ENCODE measurements around the gene FAM83C. TPM values are rescaled to one million over a fixed set of nuclear protein-coding genes. Genes with fewer than 3 reads are reported as not detected.
"Not testable (repeated sequence)": the region's sequence is repeated elsewhere in the genome, so short reads cannot be mapped to it uniquely, and the experiment has no call there.

FAM83C gene
- total RNA-seq, 1 experiment from 2014 or later = not detected

- peaks cover 5% of the 10 kb centered on the region; the same call in 1 of the 2 replicates for H3K4me1 ChIP-seq
- no peaks in the 10 kb centered on the region for H3K9me3 ChIP-seq (replicated peaks)
- H3K27me3 ChIP-seq = no peaks in the 10 kb centered on the region
- H3K4me3 ChIP-seq = no peak overlapping the region
- no peak for DNase-seq
- no peak overlapping the region for H3K27ac ChIP-seq
- H3K36me3 ChIP-seq = peaks cover 13% of the 10 kb centered on the region
These were observed 17.8 kb downstream of the FAM83C start for GRCh38 chr20:35274172-35275092.

DNA sequence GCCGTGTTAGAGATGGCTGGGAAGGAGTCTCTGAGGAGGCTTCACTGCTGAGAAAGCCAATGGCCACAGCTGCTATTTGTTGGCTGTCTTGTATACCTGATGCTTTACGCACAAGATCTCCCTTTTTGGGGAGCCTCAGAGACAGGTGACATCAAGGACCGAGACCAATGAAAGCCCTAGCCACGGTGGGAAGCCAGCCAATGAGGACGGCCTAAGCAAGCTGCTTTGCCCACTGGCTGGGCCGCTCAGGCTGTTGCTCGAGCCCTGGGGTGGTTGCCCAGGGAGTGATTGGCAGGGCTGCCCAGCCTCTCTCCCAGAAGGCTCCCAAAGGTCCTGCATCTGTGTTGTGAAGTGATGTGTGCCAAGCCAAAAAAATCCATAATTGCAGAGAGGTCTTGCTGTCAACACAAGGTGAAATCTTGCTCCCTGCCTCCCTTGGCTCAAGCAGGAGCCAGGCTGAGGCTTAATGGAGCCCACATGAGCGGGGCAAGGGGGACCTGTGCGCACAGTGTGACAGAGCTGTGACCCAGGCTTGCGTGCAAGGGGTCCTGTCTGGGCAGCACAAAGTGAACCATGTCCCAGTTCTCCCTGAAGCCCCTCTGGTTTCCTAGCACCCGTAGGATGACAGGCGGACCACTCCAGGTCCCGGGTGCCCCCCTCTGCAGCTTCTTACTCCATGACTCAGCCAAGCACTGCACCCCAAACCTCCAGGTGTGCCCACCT lies 18.6 kb downstream of the FAM83C start:
- DNase-seq = no peak
- peaks cover 5% of the 10 kb centered on the region; the same call in 1 of the 2 replicates for H3K4me1 ChIP-seq
- peaks cover 5% of the 10 kb centered on the region for H3K36me3 ChIP-seq
- no peaks in the 10 kb centered on the region for H3K9me3 ChIP-seq (replicated peaks)
- H3K27ac ChIP-seq = no peak overlapping the region
- H3K27me3 ChIP-seq = no peaks in the 10 kb centered on the region
- no peak overlapping the region for H3K4me3 ChIP-seq

DNA sequence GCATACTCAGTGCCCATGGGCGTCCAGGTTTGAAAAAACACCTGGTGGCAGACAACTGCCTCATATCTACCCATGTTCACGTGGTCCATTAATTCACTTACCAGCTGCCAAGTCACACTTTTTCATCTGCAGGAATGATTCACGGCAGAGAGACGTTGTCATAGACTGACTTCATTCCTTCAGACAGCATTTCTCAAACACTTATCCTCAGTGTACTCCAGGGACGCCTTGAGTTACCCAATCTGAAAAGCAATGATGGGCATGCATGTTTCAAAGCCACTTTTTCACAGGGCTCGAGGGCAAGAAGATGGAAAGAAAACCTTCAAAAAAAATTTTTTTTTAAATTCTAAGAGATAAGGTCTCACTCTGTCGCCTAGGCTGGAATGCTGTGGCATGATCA lies 20.3 kb downstream of the FAM83C start:
- H3K27me3 ChIP-seq = no peaks in the 10 kb centered on the region
- DNase-seq = no peak
- peaks cover 3% of the 10 kb centered on the region; the same call in 1 of the 2 replicates for H3K4me1 ChIP-seq

GRCh38 chr20:35271073-35271882 lies 20.9 kb downstream of the FAM83C start:
- no peaks in the 10 kb centered on the region for H3K27me3 ChIP-seq
- H3K9me3 ChIP-seq (replicated peaks) = no peaks in the 10 kb centered on the region
- H3K27ac ChIP-seq = no peak overlapping the region
- H3K36me3 ChIP-seq = no peaks in the 10 kb centered on the region
- no peak overlapping the region for H3K4me3 ChIP-seq
- no peaks in the 10 kb centered on the region for H3K4me1 ChIP-seq
- DNase-seq = no peak

More for the DNA sequence above, 20.3 kb downstream of the FAM83C start:
- H3K27ac ChIP-seq = no peak overlapping the region
- H3K4me3 ChIP-seq = no peak overlapping the region
- H3K9me3 ChIP-seq (replicated peaks) = no peaks in the 10 kb centered on the region
- H3K36me3 ChIP-seq = no peaks in the 10 kb centered on the region

DNA sequence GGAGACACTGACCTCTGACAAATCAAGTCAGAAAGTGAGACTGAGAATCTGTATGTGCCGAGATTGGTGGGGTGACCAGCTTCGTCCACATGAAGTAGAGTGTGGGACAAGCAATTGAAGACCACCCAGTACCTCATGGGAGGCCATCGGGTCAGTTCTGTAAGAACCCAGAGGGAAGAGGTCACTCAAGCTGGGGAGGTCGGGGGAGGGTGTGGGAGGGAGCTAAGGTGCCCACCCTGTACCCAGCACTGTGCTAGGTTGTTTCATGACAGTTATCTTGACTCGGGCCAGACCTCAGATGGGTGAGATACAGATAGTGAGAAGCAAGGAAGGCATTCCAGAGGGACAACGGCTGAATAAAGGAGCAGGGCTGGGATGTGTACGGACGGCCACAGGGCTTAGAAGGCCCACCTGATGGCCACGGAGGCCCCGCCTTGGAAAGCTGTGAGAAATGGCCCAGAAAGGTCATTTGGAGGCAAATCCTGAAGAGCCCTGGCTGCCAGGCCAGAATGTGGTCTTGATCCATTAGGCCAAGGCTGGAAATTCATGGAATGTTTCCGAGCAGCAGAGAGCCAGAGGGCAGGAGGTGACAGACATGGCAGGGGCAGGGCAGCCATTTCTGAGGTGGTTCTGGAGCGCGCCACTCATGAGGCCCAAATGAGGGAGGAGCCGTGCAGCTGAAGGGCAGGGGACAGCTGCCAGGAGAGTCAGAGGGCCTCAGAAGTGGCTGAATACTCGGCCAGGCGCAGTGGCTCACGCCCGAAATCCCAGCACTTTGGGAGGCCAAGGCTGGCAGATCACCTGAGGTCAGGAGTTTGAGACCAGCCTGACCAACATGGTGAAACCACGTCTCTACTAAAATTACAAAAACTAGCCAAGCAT lies 22.0 kb downstream of the FAM83C start:
- no peak for DNase-seq
- H3K27me3 ChIP-seq = no peaks in the 10 kb centered on the region
- H3K4me1 ChIP-seq = no peaks in the 10 kb centered on the region
- no peaks in the 10 kb centered on the region for H3K9me3 ChIP-seq (replicated peaks)
- H3K4me3 ChIP-seq = no peak overlapping the region
- no peak overlapping the region for H3K27ac ChIP-seq
- no peaks in the 10 kb centered on the region for H3K36me3 ChIP-seq

GRCh38 chr20:35269055-35269781 lies 23.0 kb downstream of the FAM83C start:
- Histone ChIP-seq H3K9me3 (replicated peaks) (no peaks in the 10 kb centered on the region), H3K27me3 (no peaks in the 10 kb centered on the region), H3K36me3 (no peaks in the 10 kb centered on the region), H3K4me1 (0 out of 2 replicates have a peak, but pooled peaks cover under 1% of the 10 kb centered on the region), H3K4me3 (no peak overlapping the region), H3K27ac (no peak overlapping the region)
- DNase-seq = peak; percentile 83 to 92

DNA sequence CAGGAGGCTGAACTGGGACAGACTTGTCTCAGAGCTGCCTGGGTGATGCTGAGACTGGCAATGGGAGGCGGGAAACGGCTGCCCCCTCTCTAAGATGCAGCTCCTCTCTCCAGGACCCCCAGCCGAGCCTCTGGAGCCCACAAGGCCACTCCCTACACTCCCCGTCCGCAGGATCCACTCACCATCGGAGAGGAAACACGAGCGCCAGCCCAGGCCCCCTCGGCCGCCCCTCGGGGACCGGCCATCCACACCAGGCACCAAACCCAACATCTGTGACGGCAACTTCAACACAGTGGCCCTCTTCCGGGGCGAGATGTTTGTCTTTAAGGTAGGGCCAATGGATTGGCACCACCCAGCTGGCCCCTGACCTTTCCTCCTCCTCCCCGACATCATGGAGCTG lies 25.1 kb downstream of the FAM83C start:
- Histone ChIP-seq H3K9me3 (replicated peaks) (no peaks in the 10 kb centered on the region), H3K27ac (no peak overlapping the region), H3K27me3 (no peaks in the 10 kb centered on the region), H3K4me3 (no peak overlapping the region), H3K36me3 (no peaks in the 10 kb centered on the region), H3K4me1 (peaks cover 12% of the 10 kb centered on the region)
- DNase-seq = no peak

- Histone ChIP-seq H3K9me3 (replicated peaks) (no peaks in the 10 kb centered on the region), H3K27ac (no peak overlapping the region), H3K4me3 (no peak overlapping the region), H3K4me1 (peaks cover 12% of the 10 kb centered on the region), H3K36me3 (no peaks in the 10 kb centered on the region), H3K27me3 (no peaks in the 10 kb centered on the region)
- no peak for DNase-seq
These were observed 27.5 kb downstream of the FAM83C start for GRCh38 chr20:35264755-35265154.

DNA sequence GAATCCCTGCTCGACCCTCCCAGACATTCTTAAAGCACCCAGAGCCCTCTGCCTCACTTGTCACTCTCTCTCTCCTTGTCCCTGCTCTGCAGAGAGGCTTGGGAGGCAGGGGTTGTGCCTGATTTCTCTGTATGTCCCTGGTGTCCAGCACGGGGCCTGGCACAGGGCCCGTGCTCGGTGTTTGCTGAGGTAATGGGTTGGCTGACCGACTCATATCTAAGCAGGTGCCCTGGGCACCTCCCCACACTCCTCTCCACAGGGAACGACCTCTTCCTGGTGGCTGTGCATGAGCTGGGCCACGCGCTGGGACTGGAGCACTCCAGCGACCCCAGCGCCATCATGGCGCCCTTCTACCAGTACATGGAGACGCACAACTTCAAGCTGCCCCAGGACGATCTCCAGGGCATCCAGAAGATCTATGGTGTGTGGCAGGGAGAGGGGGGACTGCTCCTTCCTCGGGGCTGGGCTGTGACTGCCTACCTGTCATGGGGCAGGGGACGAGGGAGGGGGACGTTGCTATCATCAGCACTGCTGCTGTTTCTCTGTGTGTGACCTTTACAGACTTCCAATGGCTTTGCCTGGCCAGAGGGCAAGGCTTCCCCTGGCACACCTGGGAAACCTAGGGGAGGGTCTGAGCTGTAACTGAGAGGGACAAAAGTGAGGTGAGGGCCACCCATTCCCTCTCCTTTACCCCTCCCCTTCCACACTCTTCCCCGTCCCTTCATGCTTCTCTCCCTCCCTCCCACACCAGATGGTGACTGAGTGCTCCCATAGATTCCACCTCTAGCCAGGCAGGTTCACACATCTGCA lies 28.5 kb downstream of the FAM83C start:
- DNase-seq = no peak
- Histone ChIP-seq H3K27ac (peak overlapping the region; percentile 53; the same call in 1 of the 2 replicates), H3K36me3 (no peaks in the 10 kb centered on the region), H3K27me3 (no peaks in the 10 kb centered on the region), H3K4me1 (peaks cover 12% of the 10 kb centered on the region), H3K9me3 (replicated peaks) (no peaks in the 10 kb centered on the region), H3K4me3 (no peak overlapping the region)

- H3K4me1 ChIP-seq = peaks cover 16% of the 10 kb centered on the region
- H3K9me3 ChIP-seq (replicated peaks); H3K36me3 ChIP-seq; H3K4me3 ChIP-seq; H3K27me3 ChIP-seq: not testable (repeated sequence)
- DNase-seq = peak; percentile 56 to 70
- H3K27ac ChIP-seq = peak overlapping the region; percentile 53; the same call in 1 of the 2 replicates
These were observed 29.3 kb downstream of the FAM83C start for GRCh38 chr20:35262731-35263531.

GRCh38 chr20:35262321-35262720 lies 29.9 kb downstream of the FAM83C start:
- peaks cover 17% of the 10 kb centered on the region for H3K4me1 ChIP-seq
- not testable (repeated sequence) for DNase-seq; H3K27me3 ChIP-seq; H3K4me3 ChIP-seq; H3K9me3 ChIP-seq (replicated peaks); H3K36me3 ChIP-seq; H3K27ac ChIP-seq

DNA sequence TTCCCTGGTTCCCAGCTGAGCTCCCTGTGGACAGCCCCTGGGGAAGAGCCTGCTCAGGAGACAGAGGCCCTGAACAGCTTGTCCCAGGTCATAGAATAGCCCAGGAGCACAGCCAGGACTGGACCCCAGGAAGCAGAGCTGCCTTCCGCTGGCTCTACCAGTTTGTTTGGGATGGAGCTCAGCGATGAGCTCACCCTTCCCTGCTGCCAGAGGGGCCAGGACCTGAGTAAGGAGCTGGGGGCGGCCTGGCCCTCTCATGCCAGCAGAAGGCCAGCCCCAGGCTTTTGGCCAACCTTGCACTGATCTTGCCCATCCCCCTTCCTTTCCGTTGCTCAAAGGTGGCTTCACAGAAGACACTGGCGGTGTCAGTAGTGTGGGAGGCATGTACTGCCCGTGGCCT lies 31.8 kb downstream of the FAM83C start:
- peaks cover 17% of the 10 kb centered on the region for H3K4me1 ChIP-seq
- no peaks in the 10 kb centered on the region for H3K9me3 ChIP-seq (replicated peaks)
- no peak overlapping the region for H3K27ac ChIP-seq
- H3K4me3 ChIP-seq = no peak overlapping the region
- DNase-seq = no peak
- no peaks in the 10 kb centered on the region for H3K27me3 ChIP-seq
- no peaks in the 10 kb centered on the region for H3K36me3 ChIP-seq

Data from SJCRH30 (cell line).